ENCODE data around the gene SYTL5. TPM values are rescaled to one million over a fixed set of nuclear protein-coding genes. Genes with fewer than 3 reads are reported as not detected.

SYTL5 gene
- total RNA-seq, 1 donor from 2014 or later, result 2.2 TPM

GRCh38 chrX:38087594-38087993, 81.2 kb downstream of the SYTL5 start:
- no peaks in the 10 kb centered on the region for H3K9me3 Mint-ChIP-seq
- no peaks in the 10 kb centered on the region for H3K4me1 Mint-ChIP-seq (ENCODE audit: unreplicated experiment)
- H3K4me3 Mint-ChIP-seq, result no peak overlapping the region
- H3K36me3 Mint-ChIP-seq, result no peaks in the 10 kb centered on the region
- no peaks in the 10 kb centered on the region for H3K27me3 Mint-ChIP-seq
- TF ChIP-seq CTCF (conservative IDR thresholded peaks at IDR 0.05), result no peak
- no peak for DNase-seq (ENCODE audit: extremely low spot score, unreplicated experiment)
- peak overlapping the region; percentile 64 for H3K27ac Mint-ChIP-seq

GRCh38 chrX:38089173-38089982, 83.0 kb downstream of the SYTL5 start:
- H3K36me3 Mint-ChIP-seq, result no peaks in the 10 kb centered on the region
- H3K27ac Mint-ChIP-seq, result no peak overlapping the region
- DNase-seq (ENCODE audit: extremely low spot score, unreplicated experiment), result no peak
- TF ChIP-seq CTCF (conservative IDR thresholded peaks at IDR 0.05), result no peak
- H3K4me1 Mint-ChIP-seq (ENCODE audit: unreplicated experiment), result no peaks in the 10 kb centered on the region
- no peaks in the 10 kb centered on the region for H3K27me3 Mint-ChIP-seq
- H3K4me3 Mint-ChIP-seq, result no peak overlapping the region
- H3K9me3 Mint-ChIP-seq, result no peaks in the 10 kb centered on the region

GRCh38 chrX:38095971-38096529, 89.7 kb downstream of the SYTL5 start:
- DNase-seq (ENCODE audit: extremely low spot score, unreplicated experiment), result no peak
- no peak for TF ChIP-seq CTCF (conservative IDR thresholded peaks at IDR 0.05)
- Mint-ChIP-seq H3K4me3 (no peak overlapping the region), H3K4me1 (ENCODE audit: unreplicated experiment) (no peaks in the 10 kb centered on the region), H3K9me3 (no peaks in the 10 kb centered on the region), H3K27ac (no peak overlapping the region), H3K27me3 (no peaks in the 10 kb centered on the region), H3K36me3 (no peaks in the 10 kb centered on the region)

GRCh38 chrX:38099688-38100087, 93.3 kb downstream of the SYTL5 start:
- no peaks in the 10 kb centered on the region for H3K27me3 Mint-ChIP-seq
- no peaks in the 10 kb centered on the region for H3K4me1 Mint-ChIP-seq (ENCODE audit: unreplicated experiment)
- DNase-seq (ENCODE audit: extremely low spot score, unreplicated experiment), result no peak
- H3K9me3 Mint-ChIP-seq, result no peaks in the 10 kb centered on the region
- H3K36me3 Mint-ChIP-seq, result no peaks in the 10 kb centered on the region
- TF ChIP-seq CTCF (conservative IDR thresholded peaks at IDR 0.05), result no peak
- H3K27ac Mint-ChIP-seq, result no peak overlapping the region
- no peak overlapping the region for H3K4me3 Mint-ChIP-seq

GRCh38 chrX:38102240-38102639, 95.9 kb downstream of the SYTL5 start:
- TF ChIP-seq CTCF (conservative IDR thresholded peaks at IDR 0.05), result no peak
- no peaks in the 10 kb centered on the region for H3K27me3 Mint-ChIP-seq
- no peaks in the 10 kb centered on the region for H3K9me3 Mint-ChIP-seq
- no peak overlapping the region for H3K4me3 Mint-ChIP-seq
- H3K4me1 Mint-ChIP-seq (ENCODE audit: unreplicated experiment), result no peaks in the 10 kb centered on the region
- no peak overlapping the region for H3K27ac Mint-ChIP-seq
- DNase-seq (ENCODE audit: extremely low spot score, unreplicated experiment), result no peak
- no peaks in the 10 kb centered on the region for H3K36me3 Mint-ChIP-seq

All from type B pancreatic cell (in vitro differentiated cells).